NCI-H2107 treated with DMSO at 0.1 percent for 48 hours (cell line): Measurements from ENCODE around the gene DSN1.
"Not testable (repeated sequence)": the region's sequence is repeated elsewhere in the genome, so short reads cannot be mapped to it uniquely, and the experiment has no call there.

Source experiments
- DNase-seq: peaks from one replicate; lab custom pipeline; 2025; ENCODE audit not compliant: unreplicated experiment; lab: John Stamatoyannopoulos, UW

Gene DSN1, protein sequence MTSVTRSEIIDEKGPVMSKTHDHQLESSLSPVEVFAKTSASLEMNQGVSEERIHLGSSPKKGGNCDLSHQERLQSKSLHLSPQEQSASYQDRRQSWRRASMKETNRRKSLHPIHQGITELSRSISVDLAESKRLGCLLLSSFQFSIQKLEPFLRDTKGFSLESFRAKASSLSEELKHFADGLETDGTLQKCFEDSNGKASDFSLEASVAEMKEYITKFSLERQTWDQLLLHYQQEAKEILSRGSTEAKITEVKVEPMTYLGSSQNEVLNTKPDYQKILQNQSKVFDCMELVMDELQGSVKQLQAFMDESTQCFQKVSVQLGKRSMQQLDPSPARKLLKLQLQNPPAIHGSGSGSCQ

DNA sequence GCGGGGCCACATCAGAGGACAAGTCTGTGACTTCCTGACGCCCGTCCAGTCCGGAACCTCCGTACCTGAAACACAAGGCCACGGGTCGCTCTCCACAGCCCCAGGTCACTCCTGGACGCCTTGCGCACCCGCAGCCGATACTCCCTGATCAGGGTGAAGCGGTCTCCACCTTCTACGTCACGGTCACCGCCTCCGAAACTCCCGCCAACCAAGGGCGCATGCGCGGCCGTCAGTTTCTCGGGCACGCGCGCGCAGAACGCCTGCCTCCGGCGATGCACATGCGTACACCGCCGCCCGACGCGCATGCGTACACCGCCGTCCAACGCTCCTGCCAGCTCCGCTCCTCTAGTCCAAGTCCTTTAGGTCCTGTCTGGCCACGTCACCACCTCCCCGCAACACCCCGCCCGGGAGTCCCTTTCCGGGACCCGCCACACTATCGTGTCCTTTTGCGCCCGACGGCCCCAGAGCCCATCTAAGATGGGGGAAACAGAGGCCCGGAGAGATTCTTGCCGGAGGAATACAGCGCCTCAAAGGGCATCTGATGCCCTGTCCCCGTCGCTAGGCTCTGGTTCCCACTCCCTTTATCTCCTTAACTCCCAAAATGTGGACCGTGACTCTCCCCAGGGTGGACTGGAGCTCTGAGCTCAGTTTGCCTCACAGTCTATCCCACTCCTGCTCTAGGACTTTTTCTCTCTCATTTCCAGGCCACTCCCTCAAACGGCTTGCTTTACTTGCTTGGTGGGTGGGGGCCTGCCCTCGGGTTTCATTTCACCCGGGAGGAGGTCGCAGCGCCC lies at the start of gene DSN1:
Gene DSN1 (minus strand): TSS at position 167 of the 794 bp plus-strand sequence. CDS start 2,305 bp downstream, outside the sequence.
- DNase-seq = peak; percentile 67

DNA sequence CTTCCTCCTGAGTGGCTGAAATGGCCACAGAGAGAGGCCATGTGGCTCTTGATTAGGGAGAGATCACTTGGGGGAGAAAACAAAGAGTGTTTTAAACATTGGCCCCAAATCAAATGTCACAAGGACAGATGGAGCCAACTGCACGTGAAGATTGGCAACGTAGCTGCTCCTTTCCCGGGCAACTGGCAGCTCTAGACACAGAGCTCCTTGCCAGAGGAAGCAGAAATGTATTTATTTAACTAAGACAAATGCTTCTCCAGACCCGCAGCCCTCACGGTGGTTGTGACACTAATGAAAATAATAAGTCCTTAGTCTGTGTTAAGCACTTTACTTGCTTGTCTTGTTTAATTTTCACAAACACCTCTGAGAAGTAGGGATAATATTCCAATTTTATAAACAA lies 49.6 kb upstream of the DSN1 start:
- DNase-seq = no peak

GRCh38 chr20:36821964-36822437 lies 48.4 kb upstream of the DSN1 start:
- DNase-seq = no peak

DNA sequence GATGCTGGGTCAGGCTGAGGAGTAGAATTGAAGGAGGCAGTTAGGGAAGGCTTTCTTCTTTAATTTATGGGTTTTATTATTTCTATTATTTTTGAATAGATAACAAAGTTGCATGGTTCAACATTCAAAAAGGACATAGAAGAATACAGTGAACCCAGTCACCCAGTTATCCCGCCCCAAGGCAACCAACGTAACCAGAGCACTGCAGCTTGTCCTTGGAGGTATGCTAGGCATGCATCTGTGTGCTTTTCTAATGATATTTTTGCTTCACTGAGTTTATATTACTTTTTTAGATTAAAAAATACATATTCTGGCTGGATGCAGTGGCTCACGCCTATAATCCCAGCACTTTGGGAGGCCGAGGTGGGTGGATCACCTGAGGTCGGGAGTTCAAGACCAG lies 47.4 kb upstream of the DSN1 start:
- no peak for DNase-seq

GRCh38 chr20:36820073-36820472 lies 46.5 kb upstream of the DSN1 start:
- no peak for DNase-seq

- peak; percentile 83 for DNase-seq
Measured at GRCh38 chr20:36819659-36820058, 46.1 kb upstream of the DSN1 start.

DNA sequence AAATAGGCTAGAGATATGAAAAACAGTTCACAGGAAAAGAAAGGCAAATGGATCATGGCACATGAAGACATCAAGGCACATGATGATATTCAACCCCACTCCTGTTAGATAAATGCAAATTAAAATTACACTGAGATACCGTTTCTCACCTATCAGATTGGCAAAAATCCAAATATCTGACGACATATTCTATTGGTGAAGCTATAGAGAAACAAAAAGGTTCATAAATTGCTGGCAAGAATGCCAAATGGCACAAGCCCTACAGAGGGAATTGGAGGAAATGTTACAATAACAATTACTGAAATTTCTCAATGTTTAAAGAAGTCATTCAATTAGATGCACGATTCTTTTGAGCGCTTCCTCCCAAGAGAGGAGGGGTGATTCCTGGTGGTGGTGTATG lies 45.3 kb upstream of the DSN1 start:
- no peak for DNase-seq

- no peak for DNase-seq
Measured at GRCh38 chr20:36818185-36818584, 44.6 kb upstream of the DSN1 start.

DNA sequence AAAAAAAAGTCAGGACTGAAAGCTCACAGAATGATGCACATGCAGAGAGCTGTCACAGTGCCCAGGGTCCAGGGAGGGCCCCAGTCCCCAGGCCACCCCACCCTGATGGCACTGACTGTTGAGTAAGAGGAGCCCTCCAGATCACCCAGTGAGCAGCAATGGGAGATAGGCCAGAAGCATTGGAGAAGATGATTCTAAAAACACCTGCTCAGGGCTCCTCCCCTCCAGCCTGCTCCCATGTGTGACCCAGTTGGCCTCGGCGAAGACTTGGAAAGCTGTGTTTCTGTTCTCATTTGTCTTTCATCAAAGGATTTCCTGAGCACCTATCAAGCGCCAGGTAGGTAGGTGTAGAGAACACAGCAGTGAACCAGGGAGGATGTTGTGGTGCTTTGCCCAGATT lies 43.9 kb upstream of the DSN1 start:
- no peak for DNase-seq

GRCh38 chr20:36815454-36816091 lies 42.0 kb upstream of the DSN1 start:
- no peak for DNase-seq

- DNase-seq = no peak
Measured at GRCh38 chr20:36812594-36813463, 39.3 kb upstream of the DSN1 start.

DNA sequence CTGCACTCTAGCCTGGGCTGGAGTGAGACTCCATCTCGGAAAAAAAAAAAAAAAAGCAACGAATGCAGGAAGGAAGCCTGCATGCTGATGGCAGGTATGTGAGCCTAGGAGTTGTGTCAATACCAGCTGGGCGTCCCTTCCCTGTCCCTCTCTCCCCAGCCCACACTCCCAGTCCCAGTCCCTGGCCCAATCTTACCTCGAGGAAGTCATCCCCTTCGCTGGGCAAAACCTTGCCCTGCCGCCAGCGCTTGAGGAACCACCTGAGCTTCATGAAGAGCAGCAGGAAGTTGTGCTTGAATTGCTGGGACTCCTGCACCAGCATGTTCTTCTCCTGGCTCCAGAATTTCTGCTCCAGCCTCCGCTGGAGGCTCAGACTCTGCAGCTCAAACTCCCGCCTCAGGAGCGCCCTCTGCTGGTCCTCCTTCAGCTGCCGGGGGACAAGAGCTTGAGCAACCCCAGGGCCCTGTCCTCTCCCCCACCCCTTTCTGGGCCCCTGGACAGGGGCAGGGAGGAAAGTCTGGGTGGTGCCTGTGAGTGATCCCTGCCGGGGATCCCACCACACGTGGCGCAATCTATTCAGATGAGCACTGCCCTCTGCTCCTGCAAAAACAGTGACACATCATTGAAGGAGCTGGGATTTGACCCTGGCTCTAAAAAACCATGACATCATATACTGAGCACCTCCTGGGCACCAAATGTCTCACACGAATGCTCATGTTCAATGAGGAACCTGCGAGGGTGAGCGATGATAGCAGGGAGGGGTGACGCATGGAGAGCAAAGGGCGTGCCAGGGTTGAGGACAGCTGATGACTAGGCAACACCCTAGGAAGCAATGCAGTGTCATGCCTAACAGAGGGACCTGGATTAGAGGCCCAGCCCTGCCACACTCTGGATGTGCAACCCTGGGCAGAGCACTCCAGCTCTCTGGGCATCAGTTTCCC lies 35.0 kb upstream of the DSN1 start:
- DNase-seq = no peak

DNA sequence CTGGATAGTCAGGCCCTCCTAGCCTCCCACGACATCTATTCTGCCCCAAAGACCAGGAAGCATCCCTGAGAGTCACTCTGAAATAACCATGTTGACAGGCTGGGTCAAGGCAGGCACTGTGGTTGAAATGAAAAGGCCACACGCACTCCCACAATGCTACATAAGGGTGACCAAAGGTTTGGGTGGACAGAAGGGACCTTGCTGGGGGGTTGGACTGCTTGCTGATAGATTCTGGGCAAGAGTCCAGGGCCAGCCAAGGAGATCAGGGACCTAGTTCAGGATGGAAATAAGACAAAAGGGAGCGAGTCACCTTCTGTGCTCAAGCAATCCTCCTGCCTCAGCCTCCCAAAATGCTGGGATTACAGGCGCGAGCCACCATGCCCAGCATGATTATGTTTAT lies 32.5 kb upstream of the DSN1 start:
- no peak for DNase-seq

GRCh38 chr20:36805396-36805795 lies 31.8 kb upstream of the DSN1 start:
- DNase-seq = no peak

- no peak for DNase-seq
Measured at GRCh38 chr20:36804425-36804824, 30.9 kb upstream of the DSN1 start.

DNA sequence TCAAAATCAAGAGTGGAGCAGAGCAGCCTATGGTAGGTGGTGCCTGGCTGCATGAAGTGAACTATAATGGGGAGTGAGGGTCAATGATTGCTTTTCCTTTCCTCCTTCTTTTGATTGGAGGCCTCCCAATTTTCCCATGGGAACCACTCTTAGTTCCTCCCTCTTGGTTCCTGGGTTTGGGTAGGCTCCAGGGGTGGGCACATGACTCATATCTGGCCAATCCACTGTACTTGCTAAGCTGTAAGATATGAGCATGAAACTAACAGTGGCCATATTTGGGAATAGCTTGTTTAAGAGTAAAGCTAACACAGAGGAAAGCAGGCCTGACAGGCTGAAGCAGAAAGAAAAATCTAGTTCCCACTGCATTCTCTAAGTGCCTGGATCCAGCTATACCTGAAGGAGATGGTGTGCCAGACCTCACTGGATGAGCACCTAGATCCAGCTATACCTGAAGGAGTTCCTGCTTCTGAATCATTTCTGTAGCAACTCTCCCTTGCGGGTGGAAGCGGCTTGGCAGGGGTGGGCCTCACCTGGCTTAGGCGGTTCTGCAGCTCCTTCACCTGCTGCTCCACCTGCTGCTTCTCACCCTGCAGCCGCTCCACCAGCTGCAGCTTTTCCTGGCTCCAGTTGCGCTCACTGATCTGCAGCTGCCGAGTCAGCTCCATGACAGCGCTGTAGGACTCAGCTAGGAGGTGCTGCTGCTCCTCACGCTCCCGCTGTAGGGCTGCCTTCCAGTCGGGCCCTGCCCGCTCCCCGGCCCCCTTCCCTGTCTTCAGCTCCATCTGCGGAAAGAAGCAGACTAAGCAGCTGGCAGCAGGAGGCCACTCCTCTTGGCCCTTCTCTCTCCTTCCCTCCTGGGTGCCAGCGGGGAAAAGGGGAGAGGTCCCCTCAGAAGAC lies 29.0 kb upstream of the DSN1 start:
- DNase-seq = no peak

DNA sequence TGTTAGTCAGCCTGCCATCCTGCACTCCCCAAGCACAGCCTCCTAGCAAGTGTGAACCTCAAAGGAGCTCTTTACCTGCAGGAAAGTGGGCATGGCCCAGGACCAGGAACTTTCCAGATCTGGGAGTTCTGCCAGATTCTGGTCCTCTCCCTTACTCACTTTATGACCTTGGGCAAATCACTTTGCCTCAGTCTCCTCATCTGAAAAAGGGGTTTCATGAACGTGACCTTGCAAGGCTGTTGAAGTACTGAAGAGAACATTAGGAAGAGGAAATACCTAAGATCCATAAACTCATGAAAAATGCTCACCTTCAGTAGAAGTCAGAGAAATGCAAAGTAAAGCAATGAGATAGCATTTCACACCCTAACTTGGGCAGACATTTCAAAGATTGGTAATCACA lies 26.8 kb upstream of the DSN1 start:
- no peak for DNase-seq

DNA sequence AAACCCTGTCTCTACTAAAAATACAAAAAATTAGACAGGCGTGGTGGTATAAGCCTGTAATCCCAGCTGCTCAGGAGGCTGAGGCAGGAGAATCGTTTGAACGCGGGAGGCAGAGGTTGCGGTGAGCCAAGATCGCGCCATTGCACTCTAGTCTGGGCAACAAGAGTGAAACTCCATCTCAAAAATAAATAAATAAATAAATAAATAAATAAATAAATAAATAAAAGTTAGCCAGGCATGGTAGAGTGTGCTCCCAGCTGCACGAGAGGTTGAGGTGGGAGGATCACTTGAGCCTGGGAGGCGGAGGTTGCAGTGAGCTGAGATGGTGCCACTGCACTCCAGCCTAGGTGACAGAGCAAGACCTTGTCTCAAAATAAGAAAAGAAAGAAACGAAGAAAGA lies 25.8 kb upstream of the DSN1 start:
- DNase-seq = not testable (repeated sequence)

- no peak for DNase-seq
Measured at GRCh38 chr20:36796875-36797274, 23.3 kb upstream of the DSN1 start.
